ENCODE measurements around the gene ADORA1. TPM values are rescaled to one million over a fixed set of nuclear protein-coding genes. Genes with fewer than 3 reads are reported as not detected.

Gene ADORA1
- total and polyA plus RNA-seq, 2 of the 4 experiments (the other 2 are of a cell fraction): 0.36 to 0.56 TPM

DNA sequence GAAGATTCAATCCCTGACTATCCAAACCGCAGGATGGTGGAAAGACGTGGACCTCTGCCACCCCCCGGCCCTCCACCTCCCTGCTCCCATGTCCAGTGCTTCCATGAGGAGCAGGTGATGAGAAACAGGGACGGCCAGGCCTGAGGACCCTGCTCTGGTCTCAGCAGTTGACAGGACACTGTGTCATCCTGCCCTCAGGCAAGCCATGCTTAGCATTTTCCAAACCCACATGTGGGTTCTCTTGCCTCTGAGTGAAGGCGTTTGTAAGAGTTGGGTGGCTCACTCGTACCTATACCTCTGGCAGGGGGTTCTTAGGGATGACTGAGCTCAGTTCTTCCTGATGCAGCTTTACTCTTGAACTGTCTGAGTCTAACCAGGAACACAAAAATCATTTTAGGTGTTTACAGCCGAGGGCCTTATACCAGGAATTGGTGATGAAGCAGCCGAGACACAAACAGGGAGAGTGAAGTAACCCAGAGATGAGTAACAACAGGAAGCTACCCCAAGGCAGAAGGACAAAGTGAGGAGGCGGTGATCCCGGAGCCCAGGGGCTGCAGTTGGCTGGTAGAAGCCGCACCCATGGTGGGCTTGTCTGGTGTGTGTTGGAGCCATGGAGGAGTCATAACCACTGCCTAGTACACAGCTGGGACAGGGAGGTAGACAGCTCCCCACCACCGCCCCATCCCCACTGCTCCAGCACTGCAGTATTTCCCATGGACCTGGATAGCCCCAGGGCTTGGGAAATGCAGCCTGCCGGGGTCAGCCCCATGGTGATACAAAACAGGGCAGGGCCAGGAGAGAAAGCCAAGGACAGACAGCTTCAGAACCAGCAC is 26.7 kb downstream of the ADORA1 start:
- Histone ChIP-seq H3K9me1 (ENCODE audit: insufficient read depth, low read length) (no peaks in the 10 kb centered on the region), H2BK120ac (ENCODE audit: low read depth, low read length) (no peak overlapping the region), H3K79me1 (ENCODE audit: low read depth in 1 of 2, low read length in 2 of 2) (no peaks in the 10 kb centered on the region), H3K14ac (replicated peaks; ENCODE audit: low read depth, low read length) (no peak overlapping the region), H4K5ac (ENCODE audit: low read depth, low read length) (no peak overlapping the region), H4K20me1 (ENCODE audit: insufficient read depth, low read length) (no peaks in the 10 kb centered on the region), H2AFZ (replicated peaks; ENCODE audit: low read length, poor library complexity) (peak overlapping the region; percentile 53), H2AK5ac (ENCODE audit: low read depth, low read length) (no peak overlapping the region; the same call in 1 of the 2 replicates), H3K27ac (ENCODE audit: insufficient read depth, low read length) (no peak overlapping the region), H3K4me1 (ENCODE audit: control insufficient read depth, insufficient read depth, low read length) (peaks cover 11% of the 10 kb centered on the region), H3K9ac (ENCODE audit: low read depth, low read length) (no peak overlapping the region), H4K91ac (ENCODE audit: insufficient read depth, low read depth, low read length) (no peak overlapping the region; the same call in 1 of the 2 replicates), H2BK20ac (ENCODE audit: low read depth, low read length) (no peak overlapping the region), H3K9me3 (ENCODE audit: control insufficient read depth, insufficient read depth, low read length) (peaks cover 7% of the 10 kb centered on the region; the same call in 1 of the 2 replicates), H3K4me2 (ENCODE audit: low read depth, low read length) (no peak overlapping the region), H3K27me3 (ENCODE audit: control insufficient read depth, insufficient read depth, low read length) (peaks cover 13% of the 10 kb centered on the region), H2AK9ac (replicated peaks; ENCODE audit: low read depth, low read length, poor library complexity) (peak overlapping the region; percentile 71), H3K56ac (ENCODE audit: extremely low read depth, insufficient read depth, low read length) (no peak overlapping the region), H3K4ac (ENCODE audit: low read depth, low read length) (no peak overlapping the region), H3K18ac (ENCODE audit: low read depth, low read length) (0 out of 2 replicates have a peak overlapping the region, but pooled peaks have one; percentile 28), H3K4me3 (ENCODE audit: insufficient read depth, low read depth, low read length) (no peak overlapping the region), H4K8ac (ENCODE audit: low read depth in 2 of 2, low read length in 2 of 2) (peak overlapping the region; percentile 12 to 62; a peak in 1 of 4 replicates), H2BK15ac (ENCODE audit: low read depth, low read length) (peak overlapping the region; percentile 43; the same call in 1 of the 3 replicates), H3K36me3 (ENCODE audit: control insufficient read depth, insufficient read depth, low read length) (no peaks in the 10 kb centered on the region), H2BK5ac (ENCODE audit: low read depth, low read length, poor library complexity, severe bottlenecking) (no peak overlapping the region), H3K23ac (ENCODE audit: low read depth, low read length) (no peak overlapping the region)
- ChIA-PET CTCF (interaction anchor here (0.6 kb wide), 1 partner anchor 70 kb away, joined by 4 read pairs; no protein-coding TSS in a partner anchor), POLR2A (ENCODE audit: unreplicated experiment) (no interaction called here)
- WGBS, 2 experiments (ENCODE audit: extremely low coverage in 2 of 2, insufficient read length in 1 of 2): 100% methylated on average over 1 of the region's 13 CpGs; no CpG with 5 or more reads in 1 of the 2 experiments
- in situ Hi-C loops (cut with MboI; ENCODE audit: low sequenced_read_pairs): no loop called here
- peak; percentile 58 for ATAC-seq (ENCODE audit: low read depth)
- intact Hi-C loops (cut with micrococcal nuclease): no loop called here
- DNase-seq: peak; percentile 41
- no TSS peak for BruUV-seq (replicated peaks)
- dilution Hi-C loops (cut with HindIII; ENCODE audit: low sequenced_read_pairs, unreplicated experiment): no loop called here
- TF ChIP-seq MAFK (IDR thresholded peaks at IDR 0.05; ENCODE audit: low read depth, low read length) (no peak), CEBPB (IDR thresholded peaks at IDR 0.05; ENCODE audit: low read depth, low read length) (peak; percentile 54; the same call in 1 of the 2 replicates), BHLHE40 (IDR thresholded peaks at IDR 0.05; ENCODE audit: low read depth, low read length) (no peak), SMC3 (IDR thresholded peaks at IDR 0.05; ENCODE audit: low read depth, low read length) (no peak)

Data from IMR-90 (cell line).